Daoy (cell line): ENCODE data around the gene HDGFL2. TPM values are rescaled to one million over a fixed set of nuclear protein-coding genes. Genes with fewer than 3 reads are reported as not detected.

Source experiments
- DNase-seq: peaks from one replicate; pipeline ENCODE4 v3.0.0-alpha.2; 2015; ENCODE audit warnings: low read depth
- total RNA-seq: library from RNA; depleted of rRNA; stranded (reverse); fragments of >200 nt; shearing (Covaris generic); gene quantifications from 2 replicates; pipeline ENCODE4 v1.2.3, GENCODE V29; 2014

HDGFL2 gene
- total RNA-seq, 1 experiment from 2014 or later, result 79.1 TPM

GRCh38 chr19:4497770-4498389 lies 25.8 kb downstream of the HDGFL2 start:
- DNase-seq, result no peak

GRCh38 chr19:4498694-4499093 lies 26.6 kb downstream of the HDGFL2 start:
- no peak for DNase-seq

- DNase-seq, result no peak
Measured at GRCh38 chr19:4499318-4499717, 27.2 kb downstream of the HDGFL2 start.

- DNase-seq, result no peak
Measured at GRCh38 chr19:4499855-4500254, 27.8 kb downstream of the HDGFL2 start.

GRCh38 chr19:4500841-4501591 lies 28.9 kb downstream of the HDGFL2 start:
- no peak for DNase-seq

GRCh38 chr19:4501691-4502090 lies 29.6 kb downstream of the HDGFL2 start:
- DNase-seq, result no peak

- no peak for DNase-seq
Measured at GRCh38 chr19:4502282-4503131, 30.4 kb downstream of the HDGFL2 start.

- DNase-seq, result no peak
Measured at GRCh38 chr19:4503132-4503824, 31.2 kb downstream of the HDGFL2 start.

GRCh38 chr19:4503825-4504170 lies 31.7 kb downstream of the HDGFL2 start:
- DNase-seq, result no peak

GRCh38 chr19:4504297-4504701 lies 32.2 kb downstream of the HDGFL2 start:
- no peak for DNase-seq

- DNase-seq, result no peak
Measured at GRCh38 chr19:4504891-4505569, 32.9 kb downstream of the HDGFL2 start.

- no peak for DNase-seq
Measured at GRCh38 chr19:4505570-4506448, 33.7 kb downstream of the HDGFL2 start.

- DNase-seq, result peak; percentile 81
Measured at GRCh38 chr19:4506449-4507149, 34.5 kb downstream of the HDGFL2 start.

GRCh38 chr19:4507150-4507452 lies 35.0 kb downstream of the HDGFL2 start:
- no peak for DNase-seq

- no peak for DNase-seq
Measured at GRCh38 chr19:4507804-4508203, 35.7 kb downstream of the HDGFL2 start.

- DNase-seq, result no peak
Measured at GRCh38 chr19:4508698-4509097, 36.6 kb downstream of the HDGFL2 start.

GRCh38 chr19:4510435-4511255 lies 38.5 kb downstream of the HDGFL2 start:
- DNase-seq, result no peak

GRCh38 chr19:4511300-4512054 lies 39.4 kb downstream of the HDGFL2 start:
- no peak for DNase-seq
